ENCODE data around the gene TMEM178B.
A peak's percentile ranks its signal among the peaks of the same experiment; 100 is the strongest.
"Not testable (repeated sequence)": the region's sequence is repeated elsewhere in the genome, so short reads cannot be mapped to it uniquely, and the experiment has no call there.

Gene TMEM178B

GRCh38 chr7:141073641-141074161, at the start of gene TMEM178B:
Gene TMEM178B (plus strand): TSS chr7:141074064.
- DNase-seq (ENCODE audit: low read depth): no peak

GRCh38 chr7:141024668-141025067, 49.2 kb upstream of the TMEM178B start:
- DNase-seq (ENCODE audit: low read depth): no peak

GRCh38 chr7:141027043-141027442, 46.8 kb upstream of the TMEM178B start:
- DNase-seq (ENCODE audit: low read depth): no peak

- DNase-seq (ENCODE audit: low read depth): no peak
These were observed 45.1 kb upstream of the TMEM178B start for GRCh38 chr7:141028767-141029166.

GRCh38 chr7:141032539-141033323, 41.1 kb upstream of the TMEM178B start:
- DNase-seq (ENCODE audit: low read depth): not testable (repeated sequence)

- DNase-seq (ENCODE audit: low read depth): not testable (repeated sequence)
These were observed 35.8 kb upstream of the TMEM178B start for GRCh38 chr7:141038100-141038499.

GRCh38 chr7:141039376-141039775, 34.5 kb upstream of the TMEM178B start:
- DNase-seq (ENCODE audit: low read depth): no peak

- DNase-seq (ENCODE audit: low read depth): no peak
These were observed 31.4 kb upstream of the TMEM178B start for GRCh38 chr7:141042222-141043193.

GRCh38 chr7:141043616-141044015, 30.2 kb upstream of the TMEM178B start:
- no peak for DNase-seq (ENCODE audit: low read depth)

GRCh38 chr7:141045126-141045841, 28.6 kb upstream of the TMEM178B start:
- no peak for DNase-seq (ENCODE audit: low read depth)

- no peak for DNase-seq (ENCODE audit: low read depth)
These were observed 27.8 kb upstream of the TMEM178B start for GRCh38 chr7:141045842-141046620.

- DNase-seq (ENCODE audit: low read depth): peak; percentile 28
These were observed 20.2 kb upstream of the TMEM178B start for GRCh38 chr7:141053626-141054025.

- DNase-seq (ENCODE audit: low read depth): no peak
These were observed 18.7 kb upstream of the TMEM178B start for GRCh38 chr7:141055146-141055545.

- DNase-seq (ENCODE audit: low read depth): no peak
These were observed 16.1 kb upstream of the TMEM178B start for GRCh38 chr7:141057788-141058187.

GRCh38 chr7:141067856-141068255, 6.0 kb upstream of the TMEM178B start:
- not testable (repeated sequence) for DNase-seq (ENCODE audit: low read depth)

GRCh38 chr7:141071260-141071854, 2.5 kb upstream of the TMEM178B start:
- DNase-seq (ENCODE audit: low read depth): no peak

- no peak for DNase-seq (ENCODE audit: low read depth)
These were observed 1.9 kb upstream of the TMEM178B start for GRCh38 chr7:141071855-141072547.

GRCh38 chr7:141072548-141073172, 1.2 kb upstream of the TMEM178B start:
- peak; percentile 11 for DNase-seq (ENCODE audit: low read depth)

GRCh38 chr7:141073173-141073640, 657 bp upstream of the TMEM178B start:
- DNase-seq (ENCODE audit: low read depth): peak; percentile 6

Measured in activated T-cell treated with anti-CD3 and anti-CD28 coated beads for 24 hours (primary cell).